ENCODE results near the gene TNFRSF13B. TPM values are rescaled to one million over a fixed set of nuclear protein-coding genes. Genes with fewer than 3 reads are reported as not detected.

The TNFRSF13B gene
- total and polyA plus RNA-seq, 2 donors = 0.10 TPM; not detected in 1

DNA sequence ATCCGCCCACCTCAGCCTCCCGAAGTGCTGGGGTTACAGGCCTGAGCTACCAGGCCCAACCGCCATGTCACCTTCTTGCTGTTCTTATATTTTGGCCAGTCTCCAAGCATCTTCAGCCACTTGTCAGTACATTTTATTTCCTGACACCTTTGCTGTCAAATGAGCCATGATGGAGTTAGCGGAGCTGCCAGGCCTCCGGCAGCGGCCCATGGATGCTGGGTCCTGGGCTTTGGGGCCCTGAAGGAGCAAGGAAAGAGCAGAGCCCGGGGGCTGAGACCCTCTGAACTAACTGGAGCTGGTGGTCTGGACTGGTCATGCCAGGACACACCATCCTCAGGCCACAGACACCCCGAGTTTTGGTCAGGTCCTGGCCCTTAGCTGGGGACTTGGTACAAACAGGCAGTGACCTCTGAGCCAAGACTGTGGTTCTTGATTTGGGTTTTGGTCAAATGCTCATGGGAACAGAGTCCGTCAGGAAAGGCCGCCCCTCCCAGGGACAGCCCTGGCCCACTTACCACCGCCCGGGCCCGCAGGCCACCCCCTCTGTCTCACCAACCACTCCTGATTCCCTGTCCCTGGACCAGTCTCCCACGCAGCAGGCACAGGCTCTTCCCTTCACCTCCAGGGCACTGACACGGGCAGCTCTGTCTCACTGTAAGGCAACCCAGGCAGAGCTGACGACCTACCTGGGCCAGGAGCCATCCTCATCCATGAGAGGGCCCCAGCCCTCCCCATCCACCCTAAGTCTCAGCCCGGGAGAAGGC lies 42.0 kb downstream of the TNFRSF13B start:
- no peaks in the 10 kb centered on the region for H3K36me3 ChIP-seq (ENCODE audit: insufficient read depth)
- H3K4me3 ChIP-seq (ENCODE audit: low read depth, low read length) = no peak overlapping the region
- no peak overlapping the region for H3K27ac ChIP-seq (ENCODE audit: low read depth)
- no peak for DNase-seq (ENCODE audit: extremely low spot score)
- no peaks in the 10 kb centered on the region for H3K4me1 ChIP-seq (ENCODE audit: insufficient read depth)
- WGBS = 93% methylated on average over 17 of the region's 17 CpGs

- Histone ChIP-seq H3K4me3 (ENCODE audit: low read depth, low read length) (no peak overlapping the region), H3K36me3 (ENCODE audit: insufficient read depth) (no peaks in the 10 kb centered on the region), H3K27ac (ENCODE audit: low read depth) (no peak overlapping the region), H3K4me1 (ENCODE audit: insufficient read depth) (no peaks in the 10 kb centered on the region)
- 84% methylated on average over 12 of the region's 12 CpGs for WGBS
- DNase-seq (ENCODE audit: extremely low spot score) = no peak
These were observed 42.8 kb downstream of the TNFRSF13B start for GRCh38 chr17:16929035-16929680.

DNA sequence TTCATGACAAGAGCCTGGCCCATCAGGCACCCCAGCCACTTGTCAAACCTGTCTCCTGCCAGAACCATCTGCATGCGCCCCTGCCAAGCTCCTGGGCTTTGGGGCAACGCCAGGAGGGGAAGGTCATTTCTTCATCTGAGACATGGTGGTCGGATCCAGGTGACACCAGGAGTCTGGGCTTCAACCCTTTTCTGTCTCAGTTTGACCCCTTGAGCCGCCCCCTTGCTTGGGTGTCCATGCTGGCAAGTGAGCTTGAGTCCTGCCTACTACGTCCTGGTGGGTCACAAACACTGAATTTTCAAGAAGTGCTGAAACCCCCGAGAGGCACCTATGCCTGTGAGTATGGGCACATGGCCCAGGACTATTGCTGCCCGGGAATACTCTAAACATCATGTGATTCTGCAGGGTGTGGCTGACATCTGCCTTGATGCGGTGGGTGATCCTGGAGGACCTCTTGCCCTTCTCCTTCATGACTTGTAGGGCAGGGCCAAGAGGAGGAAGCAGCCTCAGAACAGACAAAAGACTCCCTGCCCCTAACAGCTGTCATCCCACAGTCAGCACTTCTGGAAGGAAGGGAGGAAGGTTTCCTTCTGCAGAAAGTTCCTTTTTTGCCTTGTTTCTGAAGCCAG lies 43.4 kb downstream of the TNFRSF13B start:
- Histone ChIP-seq H3K36me3 (ENCODE audit: insufficient read depth) (no peaks in the 10 kb centered on the region), H3K27ac (ENCODE audit: low read depth) (no peak overlapping the region), H3K4me1 (ENCODE audit: insufficient read depth) (no peaks in the 10 kb centered on the region), H3K4me3 (ENCODE audit: low read depth, low read length) (no peak overlapping the region)
- WGBS = 70% methylated on average over 8 of the region's 8 CpGs
- DNase-seq (ENCODE audit: extremely low spot score) = no peak

- no peak overlapping the region for H3K27ac ChIP-seq (ENCODE audit: low read depth)
- no peak for DNase-seq (ENCODE audit: extremely low spot score)
- no peaks in the 10 kb centered on the region for H3K4me1 ChIP-seq (ENCODE audit: insufficient read depth)
- H3K36me3 ChIP-seq (ENCODE audit: insufficient read depth) = no peaks in the 10 kb centered on the region
- 85% methylated on average over 18 of the region's 18 CpGs for WGBS
- no peak overlapping the region for H3K4me3 ChIP-seq (ENCODE audit: low read depth, low read length)
These were observed 44.1 kb downstream of the TNFRSF13B start for GRCh38 chr17:16927641-16928321.

- H3K4me1 ChIP-seq (ENCODE audit: insufficient read depth) = no peaks in the 10 kb centered on the region
- 85% methylated on average over 18 of the region's 18 CpGs for WGBS
- no peak overlapping the region for H3K27ac ChIP-seq (ENCODE audit: low read depth)
- no peak overlapping the region for H3K4me3 ChIP-seq (ENCODE audit: low read depth, low read length)
- no peak for DNase-seq (ENCODE audit: extremely low spot score)
- H3K36me3 ChIP-seq (ENCODE audit: insufficient read depth) = no peaks in the 10 kb centered on the region
These were observed 45.1 kb downstream of the TNFRSF13B start for GRCh38 chr17:16926571-16927451.

- DNase-seq (ENCODE audit: extremely low spot score) = no peak
These were observed 45.8 kb downstream of the TNFRSF13B start for GRCh38 chr17:16926061-16926511.

GRCh38 chr17:16925461-16926060 lies 46.4 kb downstream of the TNFRSF13B start:
- Histone ChIP-seq H3K4me1 (ENCODE audit: insufficient read depth) (no peaks in the 10 kb centered on the region), H3K4me3 (ENCODE audit: low read depth, low read length) (no peak overlapping the region), H3K27ac (ENCODE audit: low read depth) (no peak overlapping the region), H3K36me3 (ENCODE audit: insufficient read depth) (no peaks in the 10 kb centered on the region)
- no peak for DNase-seq (ENCODE audit: extremely low spot score)
- WGBS = 95% methylated on average over 15 of the region's 15 CpGs

More at GRCh38 chr17:16926061-16926511, 45.8 kb downstream of the TNFRSF13B start:
- no peak overlapping the region for H3K27ac ChIP-seq (ENCODE audit: low read depth)
- H3K36me3 ChIP-seq (ENCODE audit: insufficient read depth) = no peaks in the 10 kb centered on the region
- no peaks in the 10 kb centered on the region for H3K4me1 ChIP-seq (ENCODE audit: insufficient read depth)
- no peak overlapping the region for H3K4me3 ChIP-seq (ENCODE audit: low read depth, low read length)
- 95% methylated on average over 7 of the region's 7 CpGs for WGBS

- no peak for DNase-seq (ENCODE audit: extremely low spot score)
- H3K4me1 ChIP-seq (ENCODE audit: insufficient read depth) = no peaks in the 10 kb centered on the region
- H3K36me3 ChIP-seq (ENCODE audit: insufficient read depth) = no peaks in the 10 kb centered on the region
- WGBS = 95% methylated on average over 10 of the region's 10 CpGs
- no peak overlapping the region for H3K27ac ChIP-seq (ENCODE audit: low read depth)
- no peak overlapping the region for H3K4me3 ChIP-seq (ENCODE audit: low read depth, low read length)
These were observed 47.0 kb downstream of the TNFRSF13B start for GRCh38 chr17:16924696-16925440.

DNA sequence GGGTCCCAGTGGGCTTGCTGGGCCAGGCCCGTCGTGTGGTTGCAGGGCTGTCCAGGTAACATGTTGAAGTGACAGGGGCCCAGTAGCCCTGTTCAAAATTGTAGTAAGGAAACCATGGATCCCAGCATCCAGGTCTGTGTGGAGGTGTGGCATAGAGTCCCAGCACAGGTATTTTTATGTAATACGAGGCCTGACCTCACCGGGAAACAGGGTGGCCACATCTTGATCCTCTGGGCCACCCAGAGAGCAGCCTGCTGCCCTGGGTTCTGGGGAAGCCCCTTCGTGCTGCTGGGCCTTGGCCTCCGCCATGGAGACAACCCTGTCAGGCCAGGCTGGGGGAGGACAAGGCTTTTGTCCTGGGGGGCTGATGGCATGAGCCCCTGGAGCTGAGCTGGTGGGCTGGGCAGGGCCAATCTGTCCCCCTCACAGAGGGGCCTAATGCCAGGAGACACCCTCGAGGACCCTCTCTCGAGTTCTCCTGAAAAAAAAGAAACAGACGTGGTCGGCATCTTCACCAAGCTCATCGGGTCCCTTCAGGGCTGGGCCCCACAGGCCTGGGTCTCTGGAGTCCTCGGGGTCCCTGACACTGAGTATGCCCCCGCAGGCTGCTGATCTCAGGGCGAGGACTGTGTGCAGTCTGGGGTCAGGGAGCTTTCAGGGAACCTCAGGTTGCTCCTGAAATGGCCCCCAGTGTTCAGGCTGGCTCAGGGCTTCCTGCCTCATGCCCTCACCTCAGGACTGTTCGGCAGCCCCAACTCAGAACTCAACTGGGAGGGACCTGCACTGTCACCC lies 47.8 kb downstream of the TNFRSF13B start:
- H3K36me3 ChIP-seq (ENCODE audit: insufficient read depth) = no peaks in the 10 kb centered on the region
- H3K27ac ChIP-seq (ENCODE audit: low read depth) = no peak overlapping the region
- WGBS = 89% methylated on average over 15 of the region's 15 CpGs
- H3K4me3 ChIP-seq (ENCODE audit: low read depth, low read length) = no peak overlapping the region
- H3K4me1 ChIP-seq (ENCODE audit: insufficient read depth) = no peaks in the 10 kb centered on the region
- no peak for DNase-seq (ENCODE audit: extremely low spot score)

DNA sequence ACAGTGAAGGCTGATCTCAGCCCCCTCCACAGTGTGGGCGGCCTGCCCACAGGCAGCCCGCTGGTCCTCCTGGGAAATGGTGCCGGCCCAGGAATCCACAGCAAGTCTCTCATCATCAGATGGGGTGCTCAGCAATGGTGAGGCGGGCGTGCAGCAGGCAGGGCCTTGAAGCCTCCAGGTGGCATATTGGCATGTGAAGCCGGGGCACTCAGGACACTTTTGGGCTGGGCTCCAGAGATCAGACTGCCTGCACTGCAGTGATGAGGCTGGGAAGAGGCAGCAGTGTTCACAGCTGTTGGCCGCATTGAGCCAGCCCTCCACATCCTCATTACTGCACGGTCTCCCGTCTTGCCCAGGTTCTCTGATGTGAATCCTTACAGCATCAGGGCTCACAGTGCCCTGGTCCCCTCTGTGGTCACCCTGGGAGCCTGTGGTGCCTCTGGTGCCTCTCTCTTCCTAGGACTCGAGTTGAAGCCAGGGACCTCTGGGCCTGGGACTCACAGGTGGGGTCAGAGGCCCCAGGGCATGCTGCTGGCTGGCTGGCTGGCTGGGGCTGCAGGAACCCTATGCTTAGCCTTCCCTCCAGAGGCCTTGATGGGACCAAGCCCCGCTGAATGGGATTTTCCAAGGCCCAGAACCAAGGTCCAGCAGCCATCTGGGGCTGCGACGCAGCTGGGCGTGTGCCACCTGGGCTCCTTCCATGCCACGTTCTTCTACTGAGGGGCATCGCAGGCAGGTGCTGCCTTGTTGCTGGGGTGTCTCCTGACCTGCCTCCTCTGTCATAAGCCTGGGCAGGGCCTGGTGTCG lies 48.6 kb downstream of the TNFRSF13B start:
- no peaks in the 10 kb centered on the region for H3K4me1 ChIP-seq (ENCODE audit: insufficient read depth)
- WGBS = 89% methylated on average over 17 of the region's 17 CpGs
- no peak overlapping the region for H3K4me3 ChIP-seq (ENCODE audit: low read depth, low read length)
- DNase-seq (ENCODE audit: extremely low spot score) = no peak
- H3K27ac ChIP-seq (ENCODE audit: low read depth) = no peak overlapping the region
- H3K36me3 ChIP-seq (ENCODE audit: insufficient read depth) = no peaks in the 10 kb centered on the region
